Loucy (cell line): Measurements from ENCODE around the gene IAH1.

ENCODE experiments used
- EZH2phosphoT487 ChIP-seq: fragments of 200-600 bp; IDR thresholded peaks from 2 replicates; pipeline ENCODE4 v1.6.1; 2018; ENCODE audit warnings: antibody characterized with exemption, mild to moderate bottlenecking, moderate library complexity, borderline replicate concordance
- TF ChIP-seq, protein P1 (sequence below): fragments of 200-600 bp; sonication (generic); conservative IDR thresholded peaks from 2 replicates; pipeline ENCODE4 v1.5.1; 2014; ENCODE audit warnings: mild to moderate bottlenecking, antibody characterized with exemption, low read length

GRCh38 chr2:9508931-9509330 lies 34.6 kb downstream of the IAH1 start:
- TF ChIP-seq, protein P1, sequence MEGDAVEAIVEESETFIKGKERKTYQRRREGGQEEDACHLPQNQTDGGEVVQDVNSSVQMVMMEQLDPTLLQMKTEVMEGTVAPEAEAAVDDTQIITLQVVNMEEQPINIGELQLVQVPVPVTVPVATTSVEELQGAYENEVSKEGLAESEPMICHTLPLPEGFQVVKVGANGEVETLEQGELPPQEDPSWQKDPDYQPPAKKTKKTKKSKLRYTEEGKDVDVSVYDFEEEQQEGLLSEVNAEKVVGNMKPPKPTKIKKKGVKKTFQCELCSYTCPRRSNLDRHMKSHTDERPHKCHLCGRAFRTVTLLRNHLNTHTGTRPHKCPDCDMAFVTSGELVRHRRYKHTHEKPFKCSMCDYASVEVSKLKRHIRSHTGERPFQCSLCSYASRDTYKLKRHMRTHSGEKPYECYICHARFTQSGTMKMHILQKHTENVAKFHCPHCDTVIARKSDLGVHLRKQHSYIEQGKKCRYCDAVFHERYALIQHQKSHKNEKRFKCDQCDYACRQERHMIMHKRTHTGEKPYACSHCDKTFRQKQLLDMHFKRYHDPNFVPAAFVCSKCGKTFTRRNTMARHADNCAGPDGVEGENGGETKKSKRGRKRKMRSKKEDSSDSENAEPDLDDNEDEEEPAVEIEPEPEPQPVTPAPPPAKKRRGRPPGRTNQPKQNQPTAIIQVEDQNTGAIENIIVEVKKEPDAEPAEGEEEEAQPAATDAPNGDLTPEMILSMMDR, result no peak
- no peak for TF ChIP-seq EZH2phosphoT487
